HEK293 (cell line): ENCODE measurements around the gene CLN6.
"Not testable (repeated sequence)": the region's sequence is repeated elsewhere in the genome, so short reads cannot be mapped to it uniquely, and the experiment has no call there.

ENCODE experiments used
- PRDM4 ChIP-seq: fragments of 450-650 bp; formaldehyde crosslinking; IDR thresholded peaks from 2 replicates; pipeline ENCODE4 v1.5.1; 2017; ENCODE audit warnings: missing biosample characterization, missing genetic modification characterization
- TCF7L2 ChIP-seq: IDR thresholded peaks from 2 replicates; pipeline ENCODE4 v1.6.1; 2011; ENCODE audit warnings: low read depth, mild to moderate bottlenecking, inconsistent platforms, low read length, moderate library complexity, borderline replicate concordance
- TRIM28 ChIP-seq: IDR thresholded peaks from 2 replicates; pipeline ENCODE4 v1.6.1; 2011; ENCODE audit warnings: low read length, control low read depth, borderline replicate concordance
- YY1 ChIP-seq: fragments of 450-650 bp; formaldehyde crosslinking; IDR thresholded peaks from 2 replicates; pipeline ENCODE4 v1.5.1; 2018; ENCODE audit warnings: missing biosample characterization, missing genetic modification characterization
- ZBTB8A ChIP-seq: fragments of 450-650 bp; formaldehyde crosslinking; IDR thresholded peaks from 2 replicates; pipeline ENCODE4 v1.5.1; 2016; ENCODE audit warnings: missing biosample characterization, missing genetic modification characterization
- ZNF140 ChIP-seq: fragments of 450-650 bp; formaldehyde crosslinking; IDR thresholded peaks from 2 replicates; pipeline ENCODE4 v1.5.1; 2016; ENCODE audit warnings: missing biosample characterization, missing genetic modification characterization
- ZNF146 ChIP-seq: fragments of 450-650 bp; formaldehyde crosslinking; IDR thresholded peaks from 2 replicates; pipeline ENCODE4 v1.5.1; 2016; ENCODE audit warnings: missing biosample characterization, missing genetic modification characterization
- ZNF335 ChIP-seq: fragments of 450-650 bp; formaldehyde crosslinking; conservative IDR thresholded peaks from 2 replicates; pipeline ENCODE4 v1.5.1; 2016; ENCODE audit warnings: missing biosample characterization, missing genetic modification characterization
- ZNF830 ChIP-seq: fragments of 450-650 bp; IDR thresholded peaks from 2 replicates; pipeline ENCODE4 v1.5.0; 2018; ENCODE audit warnings: missing biosample characterization, missing genetic modification characterization, low read depth, mild to moderate bottlenecking, moderate library complexity
- TF ChIP-seq, protein P1 (sequence below): fragments of 450-650 bp; formaldehyde crosslinking; IDR thresholded peaks from 2 replicates; pipeline ENCODE4 v1.5.1; 2016; ENCODE audit warnings: missing biosample characterization, missing genetic modification characterization
- TF ChIP-seq, protein P2 (sequence below): fragments of 450-650 bp; formaldehyde crosslinking; IDR thresholded peaks from 2 replicates; pipeline ENCODE4 v1.5.1; 2016; ENCODE audit warnings: missing biosample characterization, missing genetic modification characterization
- TF ChIP-seq, protein P3 (sequence below): sonication (generic); formaldehyde crosslinking; IDR thresholded peaks from 2 replicates; pipeline ENCODE4 v1.8.1; 2022; ENCODE audit warnings: mild to moderate bottlenecking, moderate library complexity, missing genetic modification reagents

GRCh38 chr15:68225442-68225841, 4.1 kb downstream of the CLN6 start:
- TF ChIP-seq, protein P1, sequence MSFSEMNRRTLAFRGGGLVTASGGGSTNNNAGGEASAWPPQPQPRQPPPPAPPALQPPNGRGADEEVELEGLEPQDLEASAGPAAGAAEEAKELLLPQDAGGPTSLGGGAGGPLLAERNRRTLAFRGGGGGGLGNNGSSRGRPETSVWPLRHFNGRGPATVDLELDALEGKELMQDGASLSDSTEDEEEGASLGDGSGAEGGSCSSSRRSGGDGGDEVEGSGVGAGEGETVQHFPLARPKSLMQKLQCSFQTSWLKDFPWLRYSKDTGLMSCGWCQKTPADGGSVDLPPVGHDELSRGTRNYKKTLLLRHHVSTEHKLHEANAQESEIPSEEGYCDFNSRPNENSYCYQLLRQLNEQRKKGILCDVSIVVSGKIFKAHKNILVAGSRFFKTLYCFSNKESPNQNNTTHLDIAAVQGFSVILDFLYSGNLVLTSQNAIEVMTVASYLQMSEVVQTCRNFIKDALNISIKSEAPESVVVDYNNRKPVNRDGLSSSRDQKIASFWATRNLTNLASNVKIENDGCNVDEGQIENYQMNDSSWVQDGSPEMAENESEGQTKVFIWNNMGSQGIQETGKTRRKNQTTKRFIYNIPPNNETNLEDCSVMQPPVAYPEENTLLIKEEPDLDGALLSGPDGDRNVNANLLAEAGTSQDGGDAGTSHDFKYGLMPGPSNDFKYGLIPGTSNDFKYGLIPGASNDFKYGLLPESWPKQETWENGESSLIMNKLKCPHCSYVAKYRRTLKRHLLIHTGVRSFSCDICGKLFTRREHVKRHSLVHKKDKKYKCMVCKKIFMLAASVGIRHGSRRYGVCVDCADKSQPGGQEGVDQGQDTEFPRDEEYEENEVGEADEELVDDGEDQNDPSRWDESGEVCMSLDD (tag by site-specific recombination) = not testable (repeated sequence)
- TF ChIP-seq ZNF146 (tag by site-specific recombination); TCF7L2; ZNF335 (tag by site-specific recombination); ZBTB8A; YY1 (tag by site-specific recombination); PRDM4; ZNF140; ZNF830 (tag by site-specific recombination); TRIM28: not testable (repeated sequence)
- TF ChIP-seq, protein P2, sequence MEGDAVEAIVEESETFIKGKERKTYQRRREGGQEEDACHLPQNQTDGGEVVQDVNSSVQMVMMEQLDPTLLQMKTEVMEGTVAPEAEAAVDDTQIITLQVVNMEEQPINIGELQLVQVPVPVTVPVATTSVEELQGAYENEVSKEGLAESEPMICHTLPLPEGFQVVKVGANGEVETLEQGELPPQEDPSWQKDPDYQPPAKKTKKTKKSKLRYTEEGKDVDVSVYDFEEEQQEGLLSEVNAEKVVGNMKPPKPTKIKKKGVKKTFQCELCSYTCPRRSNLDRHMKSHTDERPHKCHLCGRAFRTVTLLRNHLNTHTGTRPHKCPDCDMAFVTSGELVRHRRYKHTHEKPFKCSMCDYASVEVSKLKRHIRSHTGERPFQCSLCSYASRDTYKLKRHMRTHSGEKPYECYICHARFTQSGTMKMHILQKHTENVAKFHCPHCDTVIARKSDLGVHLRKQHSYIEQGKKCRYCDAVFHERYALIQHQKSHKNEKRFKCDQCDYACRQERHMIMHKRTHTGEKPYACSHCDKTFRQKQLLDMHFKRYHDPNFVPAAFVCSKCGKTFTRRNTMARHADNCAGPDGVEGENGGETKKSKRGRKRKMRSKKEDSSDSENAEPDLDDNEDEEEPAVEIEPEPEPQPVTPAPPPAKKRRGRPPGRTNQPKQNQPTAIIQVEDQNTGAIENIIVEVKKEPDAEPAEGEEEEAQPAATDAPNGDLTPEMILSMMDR = not testable (repeated sequence)
- TF ChIP-seq, protein P3, sequence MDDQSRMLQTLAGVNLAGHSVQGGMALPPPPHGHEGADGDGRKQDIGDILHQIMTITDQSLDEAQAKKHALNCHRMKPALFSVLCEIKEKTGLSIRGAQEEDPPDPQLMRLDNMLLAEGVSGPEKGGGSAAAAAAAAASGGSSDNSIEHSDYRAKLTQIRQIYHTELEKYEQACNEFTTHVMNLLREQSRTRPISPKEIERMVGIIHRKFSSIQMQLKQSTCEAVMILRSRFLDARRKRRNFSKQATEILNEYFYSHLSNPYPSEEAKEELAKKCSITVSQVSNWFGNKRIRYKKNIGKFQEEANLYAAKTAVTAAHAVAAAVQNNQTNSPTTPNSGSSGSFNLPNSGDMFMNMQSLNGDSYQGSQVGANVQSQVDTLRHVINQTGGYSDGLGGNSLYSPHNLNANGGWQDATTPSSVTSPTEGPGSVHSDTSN (CRISPR knock-in tag) = not testable (repeated sequence)
